ENCODE data around the gene ARHGAP21. TPM values are rescaled to one million over a fixed set of nuclear protein-coding genes. Genes with fewer than 3 reads are reported as not detected.

Gene ARHGAP21
- total RNA-seq, 1 donor from 2014 or later, result 27.5 TPM

- H3K27me3 ChIP-seq, result no peaks in the 10 kb centered on the region
- intact Hi-C loops (cut with DNase I), result no loop called here
- no peak overlapping the region for H3K4me3 ChIP-seq
- no peak for DNase-seq (ENCODE audit: low spot score in 2 of 2)
- H3K9me3 ChIP-seq, result no peaks in the 10 kb centered on the region
- TF ChIP-seq CTCF (IDR thresholded peaks at IDR 0.05), result no peak
- H3K36me3 ChIP-seq, result peaks cover 8 to 50% of the 10 kb centered on the region in 2 donors
- no peaks in the 10 kb centered on the region for H3K4me1 ChIP-seq
- H3K27ac ChIP-seq, result no peak overlapping the region
Measured at GRCh38 chr10:24536636-24537035, 187.1 kb downstream of the ARHGAP21 start.

- Histone ChIP-seq H3K27me3 (no peaks in the 10 kb centered on the region), H3K36me3 (peaks cover 8 to 45% of the 10 kb centered on the region in 2 donors), H3K27ac (no peak overlapping the region), H3K4me3 (no peak overlapping the region), H3K9me3 (no peaks in the 10 kb centered on the region), H3K4me1 (no peaks in the 10 kb centered on the region)
- intact Hi-C loops (cut with DNase I), result no loop called here
- no peak for TF ChIP-seq CTCF (IDR thresholded peaks at IDR 0.05)
- no peak for DNase-seq (ENCODE audit: low spot score in 2 of 2)
Measured at GRCh38 chr10:24533981-24534380, 189.7 kb downstream of the ARHGAP21 start.

Other genes starting within 250 kb of the ARHGAP21 start
- 3.6 TPM for gene PRTFDC1, start 228.7 kb upstream of the ARHGAP21 start, total RNA-seq

Measured in ascending aorta (tissue), 2 donors.